Measurements from ENCODE around the gene KNL1.
"Not testable (repeated sequence)": the region's sequence is repeated elsewhere in the genome, so short reads cannot be mapped to it uniquely, and the experiment has no call there.

Gene KNL1

GRCh38 chr15:40582726-40583246 is 11.3 kb upstream of the KNL1 start:
- DNase-seq, result no peak

GRCh38 chr15:40584191-40584590 is 9.9 kb upstream of the KNL1 start:
- DNase-seq, result peak; percentile 46

- no peak for DNase-seq
Observed at GRCh38 chr15:40590667-40591050, 3.4 kb upstream of the KNL1 start.

GRCh38 chr15:40591389-40591788 is 2.7 kb upstream of the KNL1 start:
- no peak for DNase-seq

GRCh38 chr15:40593165-40593564 is 884 bp upstream of the KNL1 start:
- no peak for DNase-seq

- peak; percentile 83 for DNase-seq
Observed at GRCh38 chr15:40594429-40594836, 384 bp downstream of the KNL1 start.

GRCh38 chr15:40595219-40595618 is 1.2 kb downstream of the KNL1 start:
- DNase-seq, result no peak

GRCh38 chr15:40595773-40596172 is 1.7 kb downstream of the KNL1 start:
- no peak for DNase-seq

GRCh38 chr15:40597024-40597423 is 3.0 kb downstream of the KNL1 start:
- DNase-seq, result no peak

- no peak for DNase-seq
Observed at GRCh38 chr15:40598126-40598525, 4.1 kb downstream of the KNL1 start.

- no peak for DNase-seq
Observed at GRCh38 chr15:40598672-40599071, 4.6 kb downstream of the KNL1 start.

GRCh38 chr15:40600956-40601355 is 6.9 kb downstream of the KNL1 start:
- no peak for DNase-seq

GRCh38 chr15:40603935-40604334 is 9.9 kb downstream of the KNL1 start:
- DNase-seq, result no peak

GRCh38 chr15:40613080-40613479 is 19.0 kb downstream of the KNL1 start:
- DNase-seq, result no peak

GRCh38 chr15:40618023-40618422 is 24.0 kb downstream of the KNL1 start:
- no peak for DNase-seq

GRCh38 chr15:40618906-40619305 is 24.9 kb downstream of the KNL1 start:
- DNase-seq, result no peak

- no peak for DNase-seq
Observed at GRCh38 chr15:40623361-40623760, 29.3 kb downstream of the KNL1 start.

GRCh38 chr15:40630313-40630712 is 36.3 kb downstream of the KNL1 start:
- DNase-seq, result no peak

GRCh38 chr15:40633178-40633577 is 39.1 kb downstream of the KNL1 start:
- DNase-seq, result no peak

- DNase-seq, result no peak
Observed at GRCh38 chr15:40637221-40637745, 43.2 kb downstream of the KNL1 start.

GRCh38 chr15:40639677-40640076 is 45.6 kb downstream of the KNL1 start:
- DNase-seq, result no peak

GRCh38 chr15:40647523-40647922 is 53.5 kb downstream of the KNL1 start:
- DNase-seq, result no peak

- no peak for DNase-seq
Observed at GRCh38 chr15:40650479-40650878, 56.4 kb downstream of the KNL1 start.

- no peak for DNase-seq
Observed at GRCh38 chr15:40660686-40661085, 66.6 kb downstream of the KNL1 start.

- DNase-seq, result no peak
Observed at GRCh38 chr15:40664909-40665308, 70.9 kb downstream of the KNL1 start.

- DNase-seq, result not testable (repeated sequence)
Observed at GRCh38 chr15:40676290-40676689, 82.2 kb downstream of the KNL1 start.

Data from femur (tissue), 1 donor.